Activated CD4-positive, CD25-positive, alpha-beta regulatory T cell treated with anti-CD3 and anti-CD28 coated beads, Interleukin-2, amount 50 U/mL, for 16 hours (primary cell): ENCODE data around the gene ACACA.
A peak's percentile ranks its signal among the peaks of the same experiment; 100 is the strongest.
"Not testable (repeated sequence)": the region's sequence is repeated elsewhere in the genome, so short reads cannot be mapped to it uniquely, and the experiment has no call there.

Source experiments
- DNase-seq: peaks from one replicate; pipeline ENCODE4 v3.0.0-alpha.2; 2020; ENCODE audit warnings: low read depth, low spot score

ACACA gene

GRCh38 chr17:37393352-37393751 lies 13.3 kb downstream of the ACACA start:
- no peak for DNase-seq

GRCh38 chr17:37392024-37392590 lies 14.5 kb downstream of the ACACA start:
- no peak for DNase-seq

- DNase-seq, result no peak
Measured at GRCh38 chr17:37391146-37391545, 15.5 kb downstream of the ACACA start.

GRCh38 chr17:37389160-37389559 lies 17.5 kb downstream of the ACACA start:
- DNase-seq, result no peak

- no peak for DNase-seq
Measured at GRCh38 chr17:37388266-37388665, 18.4 kb downstream of the ACACA start.

- DNase-seq, result no peak
Measured at GRCh38 chr17:37386462-37386861, 20.2 kb downstream of the ACACA start.

- no peak for DNase-seq
Measured at GRCh38 chr17:37385474-37385990, 21.1 kb downstream of the ACACA start.

GRCh38 chr17:37384560-37385149 lies 22.0 kb downstream of the ACACA start:
- no peak for DNase-seq

- DNase-seq, result no peak
Measured at GRCh38 chr17:37382056-37382455, 24.6 kb downstream of the ACACA start.

- no peak for DNase-seq
Measured at GRCh38 chr17:37375706-37376105, 30.9 kb downstream of the ACACA start, which contains the start of gene C17orf78. C17orf78 (plus strand) TSS chr17:37375985; CDS start chr17:37376093, 108 bp downstream.

GRCh38 chr17:37373530-37374159 lies 33.0 kb downstream of the ACACA start:
- DNase-seq, result peak; percentile 24

GRCh38 chr17:37368577-37368976 lies 38.1 kb downstream of the ACACA start:
- DNase-seq, result no peak

GRCh38 chr17:37365589-37365988 lies 41.0 kb downstream of the ACACA start:
- no peak for DNase-seq

- DNase-seq, result no peak
Measured at GRCh38 chr17:37361543-37361942, 45.1 kb downstream of the ACACA start.

GRCh38 chr17:37360632-37361031 lies 46.0 kb downstream of the ACACA start:
- DNase-seq, result no peak

GRCh38 chr17:37359682-37360188 lies 46.9 kb downstream of the ACACA start:
- DNase-seq, result no peak

GRCh38 chr17:37358830-37359681 lies 47.6 kb downstream of the ACACA start:
- peak; percentile 73 for DNase-seq

- DNase-seq, result no peak
Measured at GRCh38 chr17:37358098-37358829, 48.4 kb downstream of the ACACA start.

- DNase-seq, result not testable (repeated sequence)
Measured at GRCh38 chr17:37356796-37357569, 49.7 kb downstream of the ACACA start.

- DNase-seq, result not testable (repeated sequence)
Measured at GRCh38 chr17:37346863-37347402, 59.7 kb downstream of the ACACA start.
